GM21825 (cell line): ENCODE measurements around the gene P2RX3.
"Not testable (repeated sequence)": the region's sequence is repeated elsewhere in the genome, so short reads cannot be mapped to it uniquely, and the experiment has no call there.

Source experiments
- ATAC-seq: cut with Tn5 transposase; IDR thresholded peaks from one replicate; pipeline ENCODE4 v1.9.1; 2021; ENCODE audit warnings: mild to moderate bottlenecking, moderate library complexity; ENCODE audit not compliant: unreplicated experiment

P2RX3 gene

GRCh38 chr11:57338142-57338541, at the start of gene P2RX3:
Gene P2RX3 (plus strand): TSS chr11:57338352. CDS start chr11:57338551, 199 bp downstream.
- ATAC-seq, result no peak

GRCh38 chr11:57288771-57289579, 49.2 kb upstream of the P2RX3 start:
- ATAC-seq, result no peak

DNA sequence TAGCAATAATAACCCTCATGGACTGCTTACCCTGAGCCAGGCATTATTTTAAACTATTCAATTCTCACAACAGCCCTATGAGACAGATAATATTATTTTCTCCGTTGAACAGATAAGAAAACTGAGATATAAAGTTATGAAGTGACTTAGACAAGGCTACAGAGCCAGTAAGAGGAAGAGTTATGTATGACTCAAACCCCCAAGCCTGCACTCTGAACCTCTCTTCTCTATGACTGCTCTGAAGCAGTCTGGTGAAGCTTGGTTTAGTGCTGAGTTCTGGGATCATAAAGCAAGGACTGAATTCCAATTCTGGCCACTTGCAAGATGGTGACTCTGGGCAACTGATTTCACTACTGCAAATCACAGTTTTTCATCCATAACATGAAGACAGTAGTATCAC, 47.9 kb upstream of the P2RX3 start:
- ATAC-seq, result no peak

DNA sequence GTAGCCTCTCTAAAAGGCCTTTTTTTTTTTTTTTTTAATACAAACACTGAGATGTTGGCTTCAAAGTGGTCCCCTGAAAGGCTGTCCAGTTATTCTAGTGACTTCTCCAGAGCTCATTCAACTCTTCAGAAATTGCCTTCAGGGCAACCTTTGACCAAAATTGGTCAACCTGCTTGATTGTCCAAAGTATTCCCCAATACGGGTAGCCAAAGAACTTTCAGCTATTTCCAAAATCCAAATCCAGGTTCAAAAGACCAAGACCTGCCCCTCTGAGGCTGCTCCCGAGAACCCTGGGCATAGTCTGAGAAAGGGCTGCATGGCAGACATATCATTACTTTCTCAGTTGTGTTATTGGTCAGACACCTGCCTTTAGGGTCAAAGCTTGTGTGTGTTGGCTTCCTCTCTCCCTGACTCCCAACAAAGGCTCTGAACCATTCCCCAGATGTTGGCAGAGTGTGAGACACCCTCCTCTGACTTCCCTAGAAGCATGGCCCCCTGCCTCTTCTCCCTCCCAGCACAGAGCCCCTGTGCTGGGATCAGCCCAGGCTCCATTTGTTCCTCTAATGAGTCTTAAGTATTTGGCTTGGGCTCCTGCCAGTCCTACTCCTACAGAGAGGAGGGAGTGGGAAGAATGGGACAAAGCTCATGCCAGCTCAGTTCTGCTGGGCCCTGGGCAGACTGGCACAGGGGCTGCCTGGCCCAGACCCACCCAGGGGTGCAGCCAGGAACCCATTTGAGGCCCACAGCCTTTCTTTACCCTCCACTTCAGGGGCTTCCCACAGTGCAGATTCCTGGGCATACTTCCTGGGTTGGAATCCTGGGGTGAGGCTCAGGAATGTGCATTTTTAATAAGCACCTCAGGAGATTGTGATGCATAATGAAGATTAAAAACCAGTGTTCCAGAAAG, 43.7 kb upstream of the P2RX3 start:
- ATAC-seq, result no peak

- not testable (repeated sequence) for ATAC-seq
These were observed 41.9 kb upstream of the P2RX3 start for GRCh38 chr11:57296205-57296604.

DNA sequence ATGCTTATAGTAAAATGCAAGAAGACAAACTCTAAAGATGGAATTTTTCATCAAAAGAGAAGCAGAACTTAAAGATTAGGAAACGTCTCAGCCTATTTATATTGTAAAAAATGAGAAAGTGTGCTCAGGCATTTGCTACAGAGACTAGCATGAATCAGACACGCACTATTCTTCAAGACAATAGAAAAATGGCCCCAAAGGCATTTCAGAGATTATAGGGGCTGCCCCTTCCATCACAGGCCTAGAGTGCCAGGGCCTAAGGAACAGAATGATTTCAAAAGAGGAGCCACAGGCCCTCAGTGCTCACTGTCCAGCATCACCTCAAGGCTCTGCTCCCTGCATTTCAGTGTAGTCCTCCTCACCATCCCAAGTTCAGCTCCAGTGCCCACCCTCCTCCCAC, 40.9 kb upstream of the P2RX3 start:
- ATAC-seq, result no peak

GRCh38 chr11:57299150-57299737, 38.9 kb upstream of the P2RX3 start:
- no peak for ATAC-seq

GRCh38 chr11:57300785-57301184, 37.4 kb upstream of the P2RX3 start:
- ATAC-seq, result no peak

DNA sequence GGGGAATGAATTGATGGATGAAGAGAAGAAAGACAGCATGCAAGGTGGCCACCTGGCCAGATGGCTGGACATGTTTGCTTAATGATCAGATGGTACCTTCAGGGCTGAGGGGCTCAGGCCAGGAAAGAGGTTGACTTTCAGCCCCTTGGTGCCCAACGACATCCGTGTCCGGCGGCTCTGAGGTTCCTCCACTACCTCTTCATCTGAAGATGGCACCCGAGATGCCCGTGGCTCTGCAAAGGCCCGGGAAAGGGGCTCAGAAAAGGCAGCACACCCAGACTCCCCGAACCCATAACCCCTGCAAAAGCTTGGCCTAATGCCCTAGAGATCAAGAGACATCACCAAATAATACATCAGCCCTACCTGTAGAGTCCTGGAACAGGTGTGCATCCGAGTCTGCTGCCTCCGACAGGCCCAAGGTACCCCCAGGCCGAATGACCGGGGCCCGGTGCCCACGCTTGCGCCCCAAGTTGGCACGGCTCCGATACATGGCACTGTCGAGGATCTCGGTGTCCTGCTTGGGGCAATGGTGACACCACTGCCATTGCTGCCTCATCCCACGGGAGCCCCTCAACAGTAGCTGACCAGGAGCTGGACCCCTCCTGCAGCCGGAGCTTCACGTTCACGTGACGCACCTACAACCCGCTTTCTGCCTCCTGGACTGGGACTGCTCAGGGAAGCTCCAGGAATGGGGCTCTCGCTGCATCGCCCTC, 36.3 kb upstream of the P2RX3 start:
- ATAC-seq, result no peak

- ATAC-seq, result no peak
These were observed 35.7 kb upstream of the P2RX3 start for GRCh38 chr11:57302489-57302888.

- ATAC-seq, result no peak
These were observed 34.7 kb upstream of the P2RX3 start for GRCh38 chr11:57303280-57303989.

DNA sequence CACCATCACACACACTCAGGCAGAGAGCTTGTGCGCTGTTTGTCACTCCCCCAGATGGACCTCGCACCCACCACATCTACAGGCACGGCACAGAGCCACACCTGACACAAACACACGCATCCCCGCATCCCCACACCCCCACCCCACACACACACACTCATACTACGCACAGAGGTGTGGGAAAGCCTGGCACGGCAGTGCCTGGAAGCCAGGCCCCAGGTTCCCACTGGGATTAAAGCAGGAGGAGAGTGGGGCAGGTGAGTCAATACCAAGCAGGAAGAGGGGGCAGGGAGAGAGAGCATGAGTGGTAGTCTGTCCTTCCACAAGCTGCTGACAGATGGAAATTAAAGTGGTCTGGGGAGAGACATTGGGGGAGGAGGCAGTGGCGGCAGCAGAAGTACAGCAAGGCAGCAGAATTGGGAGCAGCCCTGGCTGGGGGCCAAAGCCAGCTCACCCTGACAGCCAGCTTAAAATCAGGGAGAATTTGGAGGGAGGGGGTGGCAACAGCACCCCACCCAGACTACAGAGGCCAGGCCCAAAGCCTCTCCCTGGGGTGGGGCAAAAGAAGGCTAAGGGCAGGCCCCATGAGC, 34.1 kb upstream of the P2RX3 start:
- no peak for ATAC-seq

DNA sequence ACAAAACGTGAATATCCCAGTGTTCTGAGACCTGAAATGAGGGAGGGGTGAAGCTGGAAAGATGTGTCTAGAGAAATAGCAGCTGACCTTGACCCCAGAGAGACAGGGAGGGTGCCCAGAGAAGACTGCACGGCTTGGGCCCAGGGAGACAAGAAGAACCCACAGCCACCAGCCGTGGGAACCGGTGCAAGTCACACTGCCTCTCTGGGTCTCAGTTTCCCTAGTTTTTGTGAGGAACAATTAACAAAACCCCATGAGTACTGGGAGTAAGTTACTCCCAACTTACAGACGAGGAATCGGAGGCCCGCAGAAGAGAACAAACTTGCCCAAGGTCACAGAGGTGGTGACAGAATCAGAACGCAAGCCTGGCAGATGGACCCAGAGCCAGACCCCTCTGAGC, 32.6 kb upstream of the P2RX3 start:
- no peak for ATAC-seq

DNA sequence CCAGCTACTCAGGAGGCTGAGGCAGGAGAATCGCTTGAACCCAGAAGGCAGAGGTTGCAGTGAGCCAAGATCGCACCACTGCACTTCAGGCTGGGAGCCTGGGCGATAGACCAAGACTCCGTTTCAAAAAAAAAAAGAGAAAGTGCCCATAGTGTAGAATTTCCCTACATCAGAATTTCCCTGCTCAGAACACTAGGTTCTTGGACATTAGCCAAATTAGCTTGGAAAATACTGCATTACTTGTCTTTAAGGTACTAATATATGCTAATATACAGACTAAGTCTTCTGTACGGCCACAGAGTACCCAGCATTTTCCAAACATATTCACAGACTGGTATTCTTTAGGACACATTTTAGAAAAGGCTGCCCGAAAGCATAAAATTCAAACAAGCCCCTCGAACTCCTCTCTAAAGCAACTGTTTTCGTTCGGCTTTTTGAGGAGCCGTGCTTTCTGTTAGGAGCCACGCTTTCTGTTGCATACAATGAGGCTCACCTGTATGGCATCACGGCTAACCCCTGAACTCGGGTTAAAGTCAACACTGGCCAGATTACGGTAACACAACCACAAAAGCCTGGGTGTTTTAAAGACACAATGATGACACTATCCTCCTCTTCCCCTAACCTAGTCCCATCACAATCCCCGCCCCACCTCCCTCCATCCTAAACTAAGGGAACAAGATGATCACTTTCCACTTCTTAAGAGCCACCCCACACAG, 31.8 kb upstream of the P2RX3 start:
- no peak for ATAC-seq

GRCh38 chr11:57306940-57307565, 31.1 kb upstream of the P2RX3 start:
- no peak for ATAC-seq

GRCh38 chr11:57307666-57308270, 30.4 kb upstream of the P2RX3 start:
- ATAC-seq, result no peak

DNA sequence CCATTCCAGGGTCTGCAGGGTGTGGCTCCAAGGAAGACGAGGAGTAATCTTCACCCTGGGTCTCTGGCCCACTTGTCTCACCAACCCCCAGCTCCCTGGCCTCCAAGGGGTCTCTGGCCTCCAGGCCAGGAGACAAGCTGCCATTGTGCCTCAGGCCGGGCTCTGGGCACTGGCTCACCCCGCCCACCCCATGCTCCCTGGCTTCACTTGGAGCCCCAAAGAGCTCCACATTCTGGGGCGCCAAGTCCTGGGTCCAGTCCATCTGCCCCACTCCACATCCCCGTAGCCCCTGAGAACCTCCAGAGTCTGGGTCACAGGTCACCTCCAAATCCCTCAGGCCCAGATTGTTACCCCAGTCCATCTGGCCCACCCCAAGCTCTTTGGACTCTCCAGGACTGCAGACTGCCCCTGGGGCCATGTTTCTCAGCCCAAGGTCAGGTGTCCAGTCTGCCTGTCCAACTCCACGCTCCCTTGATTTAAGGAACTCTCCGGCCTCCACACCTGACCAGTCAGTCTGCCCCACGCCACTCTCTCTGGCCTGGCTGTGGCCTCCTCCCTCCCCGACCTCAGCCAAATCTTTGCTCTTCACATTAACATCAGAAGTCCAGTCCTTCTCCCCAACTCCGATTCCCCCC, 29.6 kb upstream of the P2RX3 start:
- ATAC-seq, result no peak
